Trophoblast cell (in vitro differentiated cells and primary cell): ENCODE data around the gene ZIM2.
"Not testable (repeated sequence)": the region's sequence is repeated elsewhere in the genome, so short reads cannot be mapped to it uniquely, and the experiment has no call there.

Experiments
- DNase-seq, 2 donors: peaks; one replicate each; pipeline ENCODE4 v3.0.0-alpha.2; 2016
- H2AFZ ChIP-seq: 2 replicates; pipeline ENCODE4 v1.6.1; 2013; ENCODE audit warnings: low read length, moderate library complexity, mild to moderate bottlenecking; ENCODE audit not compliant: insufficient read depth, poor library complexity
- H2AK5ac ChIP-seq: 2 replicates; pipeline ENCODE4 v1.6.1; 2013; ENCODE audit warnings: mild to moderate bottlenecking, low read length
- H2BK120ac ChIP-seq: 2 replicates; pipeline ENCODE4 v1.6.1; 2013; ENCODE audit warnings: low read length, mild to moderate bottlenecking, moderate library complexity; ENCODE audit not compliant: insufficient read depth, poor library complexity
- H2BK12ac ChIP-seq: 2 replicates; pipeline ENCODE4 v1.6.1; 2013; ENCODE audit warnings: mild to moderate bottlenecking, low read length, moderate library complexity
- H2BK5ac ChIP-seq: 2 replicates; pipeline ENCODE4 v1.6.1; 2013; ENCODE audit warnings: low read length, low read depth, moderate library complexity, mild to moderate bottlenecking; ENCODE audit not compliant: poor library complexity
- H3K14ac ChIP-seq: 2 replicates; pipeline ENCODE4 v1.6.1; 2013; ENCODE audit warnings: mild to moderate bottlenecking, low read length
- H3K18ac ChIP-seq: 2 replicates; pipeline ENCODE4 v1.6.1; 2013; ENCODE audit warnings: mild to moderate bottlenecking, low read length
- H3K23ac ChIP-seq: 2 replicates; pipeline ENCODE4 v1.6.1; 2013; ENCODE audit warnings: low read length
- H3K27ac ChIP-seq: 2 replicates; pipeline ENCODE4 v1.5.1; 2013; ENCODE audit warnings: low read depth, mild to moderate bottlenecking, inconsistent platforms, low read length, moderate library complexity
- H3K27me3 ChIP-seq: 2 replicates; pipeline ENCODE4 v1.6.1; 2013; ENCODE audit warnings: inconsistent platforms, mild to moderate bottlenecking, low read length, moderate library complexity; ENCODE audit not compliant: insufficient read depth
- H3K36me3 ChIP-seq, 2 experiments: 1 replicate in 1 of 2; 2 replicates in 1 of 2; pipeline ENCODE4 v1.6.1; 2013; ENCODE audit warnings: low read length in 2 of 2, mild to moderate bottlenecking in 2 of 2, moderate library complexity in 1 of 2; ENCODE audit not compliant: insufficient read depth in 2 of 2, control insufficient read depth in 1 of 2
- H3K4ac ChIP-seq: 2 replicates; pipeline ENCODE4 v1.6.1; 2013; ENCODE audit warnings: low read depth, mild to moderate bottlenecking, low read length, moderate library complexity
- H3K4me1 ChIP-seq, 2 experiments: 1 replicate in 1 of 2; 2 replicates in 1 of 2; pipeline ENCODE4 v1.6.1; 2013; ENCODE audit warnings: low read length in 2 of 2, mild to moderate bottlenecking in 2 of 2, moderate library complexity in 1 of 2; ENCODE audit not compliant: insufficient read depth in 2 of 2, control insufficient read depth in 1 of 2
- H3K4me2 ChIP-seq: 2 replicates; pipeline ENCODE4 v1.6.1; 2013; ENCODE audit warnings: inconsistent platforms, mild to moderate bottlenecking, low read length, moderate library complexity
- H3K4me3 ChIP-seq: 2 replicates; pipeline ENCODE4 v1.5.1; 2013; ENCODE audit warnings: mild to moderate bottlenecking, low read depth, low read length, inconsistent platforms
- H3K79me1 ChIP-seq: one replicate; pipeline ENCODE4 v1.6.1; 2013; ENCODE audit warnings: low read length
- H3K79me2 ChIP-seq: 2 replicates; pipeline ENCODE4 v1.6.1; 2013; ENCODE audit warnings: low read length, mild to moderate bottlenecking; ENCODE audit not compliant: control insufficient read depth, insufficient read depth, poor library complexity
- H3K9ac ChIP-seq: 2 replicates; pipeline ENCODE4 v1.6.1; 2013; ENCODE audit warnings: mild to moderate bottlenecking, low read length
- H3K9me3 ChIP-seq: 2 replicates; pipeline ENCODE4 v1.6.1; 2013; ENCODE audit warnings: low read depth, mild to moderate bottlenecking, control low read depth, inconsistent platforms, low read length; ENCODE audit not compliant: insufficient read depth
- H4K12ac ChIP-seq: 2 replicates; pipeline ENCODE4 v1.6.1; 2013; ENCODE audit warnings: low read depth, mild to moderate bottlenecking, low read length, moderate library complexity
- H4K8ac ChIP-seq: 2 replicates; pipeline ENCODE4 v1.6.1; 2013; ENCODE audit warnings: low read depth, mild to moderate bottlenecking, low read length, moderate library complexity
- H4K91ac ChIP-seq: one replicate; pipeline ENCODE4 v1.6.1; 2013; ENCODE audit warnings: low read depth, mild to moderate bottlenecking, low read length, moderate library complexity
- WGBS: extraction: QIAGEN DNeasy Blood & Tissue Kit; methylation state at CpG from one replicate; pipeline ENCODE4 v1.1.7; 2013; ENCODE audit warnings: missing lambda C conversion rate; ENCODE audit not compliant: insufficient read length, insufficient coverage; ENCODE audit errors: extremely low coverage; 5-methylcytosine and 5-hydroxymethylcytosine counted together

The ZIM2 gene

DNA sequence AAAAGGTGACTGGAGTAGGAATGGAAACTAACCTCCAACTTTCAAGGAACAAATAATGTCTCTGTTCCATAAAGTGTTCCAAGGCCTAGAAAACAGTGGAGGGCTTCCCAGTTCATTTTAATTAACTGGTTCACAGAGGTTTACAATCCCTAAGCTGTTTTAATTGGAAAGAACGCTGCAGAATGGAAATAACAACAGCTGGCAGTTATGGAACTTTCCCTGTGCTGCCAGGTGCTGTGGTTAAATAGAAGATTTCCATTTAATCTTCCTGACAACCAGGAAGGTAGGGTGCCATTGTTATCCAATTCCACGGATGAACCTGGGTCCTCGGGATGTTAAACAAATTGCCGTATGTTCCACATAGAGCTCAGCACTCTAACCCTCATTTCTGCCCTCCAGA lies 22.2 kb upstream of the ZIM2 start:
- H3K9me3 ChIP-seq, result peaks cover 10% of the 10 kb centered on the region
- no peak overlapping the region for H4K91ac ChIP-seq
- no peak overlapping the region for H3K4me3 ChIP-seq
- H2AK5ac ChIP-seq, result no peak overlapping the region
- H4K12ac ChIP-seq, result no peak overlapping the region
- no peak overlapping the region for H3K4me2 ChIP-seq
- no peak overlapping the region for H2BK120ac ChIP-seq
- no peak overlapping the region for H2AFZ ChIP-seq
- H3K4me1 ChIP-seq, result no peaks in the 10 kb centered on the region
- no peaks in the 10 kb centered on the region for H3K27me3 ChIP-seq
- H3K36me3 ChIP-seq, result no peaks in the 10 kb centered on the region
- H2BK5ac ChIP-seq, result no peak overlapping the region
- no peak overlapping the region for H3K9ac ChIP-seq
- H3K27ac ChIP-seq, result no peak overlapping the region
- no peak for DNase-seq
- no CpG with 5 or more reads among the region's 4 CpGs for WGBS
- no peak overlapping the region for H3K4ac ChIP-seq
- H3K14ac ChIP-seq, result no peak overlapping the region
- no peak overlapping the region for H4K8ac ChIP-seq
- H3K79me1 ChIP-seq, result no peaks in the 10 kb centered on the region
- no peak overlapping the region for H3K18ac ChIP-seq
- no peaks in the 10 kb centered on the region for H3K79me2 ChIP-seq
- H3K23ac ChIP-seq, result no peak overlapping the region
- H2BK12ac ChIP-seq, result no peak overlapping the region

- not testable (repeated sequence) for H3K36me3 ChIP-seq, H3K27ac ChIP-seq, H3K4me1 ChIP-seq, H4K8ac ChIP-seq, H3K4ac ChIP-seq, H2BK5ac ChIP-seq, H3K9ac ChIP-seq, H3K79me1 ChIP-seq, H2BK120ac ChIP-seq, H4K12ac ChIP-seq, H2BK12ac ChIP-seq, H3K18ac ChIP-seq, H2AFZ ChIP-seq, H3K4me2 ChIP-seq, DNase-seq, H3K9me3 ChIP-seq, H3K79me2 ChIP-seq, H3K14ac ChIP-seq, H2AK5ac ChIP-seq, H3K23ac ChIP-seq, H3K27me3 ChIP-seq, H3K4me3 ChIP-seq, H4K91ac ChIP-seq
- no CpG with 5 or more reads among the region's 10 CpGs for WGBS
These were observed 19.9 kb upstream of the ZIM2 start for GRCh38 chr19:56860409-56860808.

GRCh38 chr19:56858026-56858425 lies 17.5 kb upstream of the ZIM2 start:
- Histone ChIP-seq H3K27me3 (no peaks in the 10 kb centered on the region), H3K9ac (no peak overlapping the region), H3K27ac (no peak overlapping the region), H3K36me3 (no peaks in the 10 kb centered on the region), H2BK12ac (no peak overlapping the region), H3K9me3 (peaks cover 7% of the 10 kb centered on the region), H3K79me1 (no peaks in the 10 kb centered on the region), H3K4me1 (no peaks in the 10 kb centered on the region), H3K14ac (no peak overlapping the region), H3K4ac (no peak overlapping the region), H2AK5ac (no peak overlapping the region), H4K91ac (no peak overlapping the region), H4K8ac (no peak overlapping the region), H3K79me2 (no peaks in the 10 kb centered on the region), H2BK5ac (no peak overlapping the region), H2BK120ac (no peak overlapping the region), H3K18ac (no peak overlapping the region), H4K12ac (no peak overlapping the region), H3K4me3 (no peak overlapping the region), H3K23ac (no peak overlapping the region), H2AFZ (no peak overlapping the region), H3K4me2 (no peak overlapping the region)
- no CpG with 5 or more reads among the region's 4 CpGs for WGBS
- DNase-seq, result no peak

GRCh38 chr19:56856822-56857221 lies 16.3 kb upstream of the ZIM2 start:
- Histone ChIP-seq H3K4me1 (no peaks in the 10 kb centered on the region), H3K14ac (no peak overlapping the region), H4K91ac (no peak overlapping the region), H2BK5ac (no peak overlapping the region), H3K4me3 (no peak overlapping the region), H3K79me1 (no peaks in the 10 kb centered on the region), H2AFZ (no peak overlapping the region), H3K9me3 (peaks cover 7% of the 10 kb centered on the region), H2BK12ac (no peak overlapping the region), H3K36me3 (no peaks in the 10 kb centered on the region), H3K79me2 (no peaks in the 10 kb centered on the region), H3K23ac (no peak overlapping the region), H3K4ac (no peak overlapping the region), H2BK120ac (no peak overlapping the region), H3K27ac (no peak overlapping the region), H3K27me3 (no peaks in the 10 kb centered on the region), H4K8ac (no peak overlapping the region), H3K18ac (no peak overlapping the region), H3K9ac (no peak overlapping the region), H4K12ac (no peak overlapping the region), H2AK5ac (no peak overlapping the region), H3K4me2 (no peak overlapping the region)
- DNase-seq, result no peak
- WGBS, result no CpG with 5 or more reads among the region's 3 CpGs
